ENCODE data around the gene SH3RF3. TPM values are rescaled to one million over a fixed set of nuclear protein-coding genes. Genes with fewer than 3 reads are reported as not detected.

Gene SH3RF3
- total and polyA plus RNA-seq, 5 donors from 2014 or later: 0.16 to 1.6 (median 0.76) TPM

- no peak overlapping the region for H3K27ac ChIP-seq (ENCODE audit: insufficient read depth, low read length, poor library complexity, severe bottlenecking)
- no peaks in the 10 kb centered on the region for H3K27me3 ChIP-seq (ENCODE audit: control insufficient read depth, insufficient read depth, low read length)
- H3K4me1 Mint-ChIP-seq: peaks cover 0 to 54% (median 8%) of the 10 kb centered on the region in 4 donors
- peak overlapping the region in 1 of 3 donors; percentile 32 for H3K27ac Mint-ChIP-seq
- no peak for DNase-seq
- no peak for ATAC-seq (ENCODE audit: low read depth in 2 of 2)
- H3K4me3 Mint-ChIP-seq: no peak overlapping the region
- no peaks in the 10 kb centered on the region for H3K9me3 ChIP-seq (ENCODE audit: control insufficient read depth in 2 of 2, low read length in 2 of 2)
- H3K36me3 ChIP-seq (ENCODE audit: control insufficient read depth, insufficient read depth, low read length): no peaks in the 10 kb centered on the region
- peaks cover 10% of the 10 kb centered on the region for H3K27me3 Mint-ChIP-seq
- no peak overlapping the region for H3K4me3 ChIP-seq (ENCODE audit: low read depth, low read length)
- no peaks in the 10 kb centered on the region for H3K9me3 Mint-ChIP-seq
- H3K36me3 Mint-ChIP-seq: no peaks in the 10 kb centered on the region
- H3K4me1 ChIP-seq (ENCODE audit: control insufficient read depth, insufficient read depth, low read length, poor library complexity, severe bottlenecking): no peaks in the 10 kb centered on the region
Measured at GRCh38 chr2:109259671-109260070, 130.7 kb downstream of the SH3RF3 start.

GRCh38 chr2:109260116-109260855, 131.3 kb downstream of the SH3RF3 start:
- Mint-ChIP-seq H3K36me3 (no peaks in the 10 kb centered on the region), H3K4me1 (peaks cover 0 to 48% (median 6%) of the 10 kb centered on the region in 4 donors), H3K27ac (peak overlapping the region in 1 of 3 donors; percentile 32), H3K4me3 (peak overlapping the region in 1 of 4 donors; percentile 4), H3K27me3 (peaks cover 5% of the 10 kb centered on the region), H3K9me3 (no peaks in the 10 kb centered on the region)
- ATAC-seq (ENCODE audit: low read depth in 2 of 2) (no peak), DNase-seq (no peak)
- Histone ChIP-seq H3K27me3 (ENCODE audit: control insufficient read depth, insufficient read depth, low read length) (no peaks in the 10 kb centered on the region), H3K27ac (ENCODE audit: insufficient read depth, low read length, poor library complexity, severe bottlenecking) (no peak overlapping the region), H3K9me3 (ENCODE audit: control insufficient read depth in 2 of 2, low read length in 2 of 2) (no peaks in the 10 kb centered on the region), H3K36me3 (ENCODE audit: control insufficient read depth, insufficient read depth, low read length) (no peaks in the 10 kb centered on the region), H3K4me3 (ENCODE audit: low read depth, low read length) (no peak overlapping the region), H3K4me1 (ENCODE audit: control insufficient read depth, insufficient read depth, low read length, poor library complexity, severe bottlenecking) (no peaks in the 10 kb centered on the region)

- no peaks in the 10 kb centered on the region for H3K9me3 Mint-ChIP-seq
- H3K4me3 Mint-ChIP-seq: no peak overlapping the region
- H3K27ac Mint-ChIP-seq: peak overlapping the region in 1 of 3 donors; percentile 69
- H3K27me3 Mint-ChIP-seq: peaks cover 1% of the 10 kb centered on the region
- H3K36me3 ChIP-seq (ENCODE audit: control insufficient read depth, insufficient read depth, low read length): no peaks in the 10 kb centered on the region
- H3K4me3 ChIP-seq (ENCODE audit: low read depth, low read length): no peak overlapping the region
- no peak overlapping the region for H3K27ac ChIP-seq (ENCODE audit: insufficient read depth, low read length, poor library complexity, severe bottlenecking)
- H3K36me3 Mint-ChIP-seq: no peaks in the 10 kb centered on the region
- peak in 1 of 3 donors; percentile 7 for DNase-seq
- H3K4me1 ChIP-seq (ENCODE audit: control insufficient read depth, insufficient read depth, low read length, poor library complexity, severe bottlenecking): no peaks in the 10 kb centered on the region
- ATAC-seq (ENCODE audit: low read depth in 2 of 2): peak in 1 of 2 donors; percentile 24
- peaks cover 0 to 43% (median 6%) of the 10 kb centered on the region in 4 donors for H3K4me1 Mint-ChIP-seq
- no peaks in the 10 kb centered on the region for H3K27me3 ChIP-seq (ENCODE audit: control insufficient read depth, insufficient read depth, low read length)
- H3K9me3 ChIP-seq (ENCODE audit: control insufficient read depth in 2 of 2, low read length in 2 of 2): no peaks in the 10 kb centered on the region
Measured at GRCh38 chr2:109260886-109261700, 132.1 kb downstream of the SH3RF3 start.

DNA sequence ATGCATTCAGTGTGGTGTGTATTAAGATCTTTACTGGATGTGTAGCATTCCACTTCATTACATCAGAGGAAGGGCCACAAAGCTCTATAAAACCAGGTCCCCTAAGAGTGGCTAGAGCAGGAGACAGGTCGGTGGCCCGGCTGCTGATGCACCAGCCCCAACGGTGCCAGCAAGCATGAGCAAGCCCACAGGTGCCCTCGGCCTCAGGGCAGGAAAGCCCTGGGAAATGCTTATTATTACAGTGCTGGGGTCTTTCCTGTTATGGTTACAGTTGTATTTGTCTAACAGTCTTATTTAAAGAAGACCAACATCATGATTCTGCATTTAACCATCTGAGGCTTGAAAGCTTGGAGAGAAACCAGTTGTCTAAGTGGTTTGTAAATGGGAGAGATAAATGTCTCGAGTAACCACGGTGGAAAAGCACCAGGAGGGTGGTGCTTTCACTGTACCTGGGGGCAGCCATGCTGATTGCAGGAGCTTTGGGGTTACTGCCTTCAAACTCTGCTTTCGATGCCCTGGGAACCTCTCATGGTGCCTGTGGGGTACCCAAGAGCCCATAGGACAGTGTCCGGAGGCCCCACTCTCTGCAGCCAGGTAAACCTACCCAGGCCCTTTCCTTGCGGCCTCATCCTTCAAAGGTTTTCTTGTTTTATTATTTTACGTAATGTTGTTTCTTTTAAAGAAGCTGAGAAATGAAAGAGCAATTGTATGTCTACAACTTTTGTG, 133.1 kb downstream of the SH3RF3 start:
- Histone ChIP-seq H3K36me3 (ENCODE audit: control insufficient read depth, insufficient read depth, low read length) (no peaks in the 10 kb centered on the region), H3K27me3 (ENCODE audit: control insufficient read depth, insufficient read depth, low read length) (no peaks in the 10 kb centered on the region), H3K9me3 (ENCODE audit: control insufficient read depth in 2 of 2, low read length in 2 of 2) (no peaks in the 10 kb centered on the region), H3K4me1 (ENCODE audit: control insufficient read depth, insufficient read depth, low read length, poor library complexity, severe bottlenecking) (no peaks in the 10 kb centered on the region), H3K27ac (ENCODE audit: insufficient read depth, low read length, poor library complexity, severe bottlenecking) (no peak overlapping the region), H3K4me3 (ENCODE audit: low read depth, low read length) (no peak overlapping the region)
- H3K27me3 Mint-ChIP-seq: no peaks in the 10 kb centered on the region
- H3K27ac Mint-ChIP-seq: peak overlapping the region in 1 of 3 donors; percentile 69
- peaks cover 0 to 41% (median 5%) of the 10 kb centered on the region in 4 donors for H3K4me1 Mint-ChIP-seq
- no peak overlapping the region for H3K4me3 Mint-ChIP-seq
- H3K36me3 Mint-ChIP-seq: no peaks in the 10 kb centered on the region
- no peak for ATAC-seq (ENCODE audit: low read depth in 2 of 2)
- no peaks in the 10 kb centered on the region for H3K9me3 Mint-ChIP-seq
- DNase-seq: no peak

- Mint-ChIP-seq H3K27ac (no peak overlapping the region), H3K27me3 (no peaks in the 10 kb centered on the region), H3K4me1 (peaks cover 0 to 45% (median 3%) of the 10 kb centered on the region in 4 donors), H3K4me3 (no peak overlapping the region), H3K36me3 (no peaks in the 10 kb centered on the region), H3K9me3 (no peaks in the 10 kb centered on the region)
- no peak overlapping the region for H3K27ac ChIP-seq (ENCODE audit: insufficient read depth, low read length, poor library complexity, severe bottlenecking)
- H3K36me3 ChIP-seq (ENCODE audit: control insufficient read depth, insufficient read depth, low read length): no peaks in the 10 kb centered on the region
- no peaks in the 10 kb centered on the region for H3K4me1 ChIP-seq (ENCODE audit: control insufficient read depth, insufficient read depth, low read length, poor library complexity, severe bottlenecking)
- ATAC-seq (ENCODE audit: low read depth in 2 of 2) (no peak), DNase-seq (no peak)
- H3K27me3 ChIP-seq (ENCODE audit: control insufficient read depth, insufficient read depth, low read length): no peaks in the 10 kb centered on the region
- no peaks in the 10 kb centered on the region for H3K9me3 ChIP-seq (ENCODE audit: control insufficient read depth in 2 of 2, low read length in 2 of 2)
- H3K4me3 ChIP-seq (ENCODE audit: low read depth, low read length): no peak overlapping the region
Measured at GRCh38 chr2:109264595-109265328, 135.8 kb downstream of the SH3RF3 start.

DNA sequence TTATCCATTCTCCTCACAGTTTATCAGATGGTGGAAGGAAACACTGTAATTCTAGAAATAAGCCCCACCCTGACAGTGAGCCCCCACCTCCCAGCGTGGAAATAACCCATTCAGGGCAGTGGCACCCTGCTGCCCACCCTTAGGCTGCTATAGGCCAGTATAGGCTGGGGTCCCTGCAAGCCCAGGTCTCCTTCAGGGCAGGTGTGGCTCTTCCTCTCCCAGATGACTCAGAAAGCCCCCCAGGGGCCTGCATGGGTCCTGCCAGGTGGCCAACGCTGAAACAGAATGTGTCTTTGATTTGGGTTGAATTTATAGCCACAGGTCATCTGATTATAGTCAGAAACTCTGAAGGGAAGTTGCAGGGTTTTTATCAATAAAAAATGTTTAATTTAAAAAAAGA, 136.4 kb downstream of the SH3RF3 start:
- no peaks in the 10 kb centered on the region for H3K9me3 Mint-ChIP-seq
- H3K9me3 ChIP-seq (ENCODE audit: control insufficient read depth in 2 of 2, low read length in 2 of 2): no peaks in the 10 kb centered on the region
- ATAC-seq (ENCODE audit: low read depth in 2 of 2): no peak

GRCh38 chr2:109265953-109266352, 136.9 kb downstream of the SH3RF3 start:
- Mint-ChIP-seq H3K4me3 (no peak overlapping the region), H3K27me3 (peaks cover 4% of the 10 kb centered on the region), H3K9me3 (no peaks in the 10 kb centered on the region), H3K36me3 (no peaks in the 10 kb centered on the region), H3K27ac (peak overlapping the region in 2 of 3 donors; percentile 11 to 45), H3K4me1 (peaks cover 0 to 36% (median 1%) of the 10 kb centered on the region in 4 donors)
- no peaks in the 10 kb centered on the region for H3K27me3 ChIP-seq (ENCODE audit: control insufficient read depth, insufficient read depth, low read length)
- no peak overlapping the region for H3K27ac ChIP-seq (ENCODE audit: insufficient read depth, low read length, poor library complexity, severe bottlenecking)
- H3K4me3 ChIP-seq (ENCODE audit: low read depth, low read length): no peak overlapping the region
- H3K9me3 ChIP-seq (ENCODE audit: control insufficient read depth in 2 of 2, low read length in 2 of 2): no peaks in the 10 kb centered on the region
- no peak for DNase-seq
- ATAC-seq (ENCODE audit: low read depth in 2 of 2): no peak
- no peaks in the 10 kb centered on the region for H3K36me3 ChIP-seq (ENCODE audit: control insufficient read depth, insufficient read depth, low read length)
- H3K4me1 ChIP-seq (ENCODE audit: control insufficient read depth, insufficient read depth, low read length, poor library complexity, severe bottlenecking): no peaks in the 10 kb centered on the region

More for the DNA sequence above, 136.4 kb downstream of the SH3RF3 start:
- Histone ChIP-seq H3K27ac (ENCODE audit: insufficient read depth, low read length, poor library complexity, severe bottlenecking) (no peak overlapping the region), H3K4me3 (ENCODE audit: low read depth, low read length) (no peak overlapping the region), H3K36me3 (ENCODE audit: control insufficient read depth, insufficient read depth, low read length) (no peaks in the 10 kb centered on the region), H3K27me3 (ENCODE audit: control insufficient read depth, insufficient read depth, low read length) (no peaks in the 10 kb centered on the region), H3K4me1 (ENCODE audit: control insufficient read depth, insufficient read depth, low read length, poor library complexity, severe bottlenecking) (no peaks in the 10 kb centered on the region)
- no peak overlapping the region for H3K4me3 Mint-ChIP-seq
- H3K27ac Mint-ChIP-seq: no peak overlapping the region
- H3K4me1 Mint-ChIP-seq: peaks cover 0 to 39% (median 1%) of the 10 kb centered on the region in 4 donors
- H3K27me3 Mint-ChIP-seq: peaks cover 4% of the 10 kb centered on the region
- no peaks in the 10 kb centered on the region for H3K36me3 Mint-ChIP-seq
- no peak for DNase-seq
